Vagina (tissue), 2 donors: ENCODE measurements around the gene C17orf75.

ENCODE experiments used
- CTCF ChIP-seq, 3 experiments: fragments of 450-650 bp in 2 of 3; fragments of 200-600 bp in 1 of 3; sonication (generic) in 1 of 3; IDR thresholded peaks; one replicate each; pipeline ENCODE4 v1.5.1; 2017 to 2019; ENCODE audit warnings: antibody characterized with exemption in 3 of 3, mild to moderate bottlenecking in 2 of 3, moderate library complexity in 2 of 3
- POLR2A ChIP-seq, 2 donors: fragments of 450-650 bp; IDR thresholded peaks; one replicate each; pipeline ENCODE4 v1.6.1; 2017; ENCODE audit warnings: antibody characterized with exemption in 2 of 2, mild to moderate bottlenecking in 2 of 2, moderate library complexity in 2 of 2
- POLR2AphosphoS5 ChIP-seq, 2 donors: sonication (generic); formaldehyde crosslinking; IDR thresholded peaks; one replicate each; pipeline ENCODE4 v1.9.0; 2017; ENCODE audit warnings: antibody characterized with exemption in 2 of 2, mild to moderate bottlenecking in 2 of 2, low read depth in 1 of 2; ENCODE audit not compliant: insufficient read depth in 1 of 2

GRCh38 chr17:32318071-32318470, 23.9 kb downstream of the C17orf75 start:
- TF ChIP-seq CTCF (IDR thresholded peaks at IDR 0.05) (no peak), POLR2AphosphoS5 (IDR thresholded peaks at IDR 0.05; ENCODE audit: insufficient read depth in 1 of 2, low read depth in 1 of 2) (no peak), POLR2A (IDR thresholded peaks at IDR 0.05) (no peak)
